Right renal pelvis (tissue), 4 donors: ENCODE results near the gene CH25H. TPM values are rescaled to one million over a fixed set of nuclear protein-coding genes. Genes with fewer than 3 reads are reported as not detected.
"Not testable (repeated sequence)": the region's sequence is repeated elsewhere in the genome, so short reads cannot be mapped to it uniquely, and the experiment has no call there.

Source experiments
- DNase-seq, 4 donors: peaks; one replicate each; pipeline ENCODE4 v3.0.0-alpha.2; 2013; ENCODE audit warnings: low read depth in 4 of 4, low spot score in 3 of 4, missing footprints in 1 of 4
- polyA plus RNA-seq, 4 donors: library from polyadenylated mRNA; unstranded; fragments of 120-200 nt; gene quantifications; one replicate each; pipeline ENCODE4 v1.2.1, GENCODE V29; 2013; ENCODE audit not compliant: insufficient read length in 4 of 4

Gene CH25H
- polyA plus RNA-seq, 4 donors, result 0.15 to 0.18 (median 0.16) TPM; not detected in 1

DNA sequence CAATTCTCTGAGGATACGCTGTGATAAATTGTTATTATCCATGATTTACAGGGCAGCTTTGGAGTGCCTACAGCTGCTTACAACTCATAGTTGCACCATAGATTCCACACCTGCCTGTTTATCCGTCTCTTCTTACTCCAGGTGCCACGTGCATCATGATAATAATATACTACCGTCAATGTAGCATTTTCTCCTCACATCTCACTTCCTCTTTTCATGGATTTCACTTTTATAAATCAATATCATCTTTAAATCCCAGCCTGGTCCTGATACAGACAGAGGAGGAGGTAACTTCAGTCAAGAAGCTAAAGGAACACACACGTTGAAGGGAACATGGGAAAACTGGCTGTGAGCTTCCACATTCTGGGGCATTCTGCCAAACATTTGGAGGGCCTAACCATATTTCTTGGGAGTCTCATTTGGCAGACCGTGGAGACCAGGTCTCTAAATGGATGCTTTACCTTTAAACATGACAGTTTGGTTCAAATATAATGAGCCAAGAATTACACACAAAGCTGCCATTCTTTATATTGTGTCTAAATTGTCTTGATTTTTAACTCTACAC, 2.4 kb downstream of the CH25H start:
- no peak for DNase-seq

DNA sequence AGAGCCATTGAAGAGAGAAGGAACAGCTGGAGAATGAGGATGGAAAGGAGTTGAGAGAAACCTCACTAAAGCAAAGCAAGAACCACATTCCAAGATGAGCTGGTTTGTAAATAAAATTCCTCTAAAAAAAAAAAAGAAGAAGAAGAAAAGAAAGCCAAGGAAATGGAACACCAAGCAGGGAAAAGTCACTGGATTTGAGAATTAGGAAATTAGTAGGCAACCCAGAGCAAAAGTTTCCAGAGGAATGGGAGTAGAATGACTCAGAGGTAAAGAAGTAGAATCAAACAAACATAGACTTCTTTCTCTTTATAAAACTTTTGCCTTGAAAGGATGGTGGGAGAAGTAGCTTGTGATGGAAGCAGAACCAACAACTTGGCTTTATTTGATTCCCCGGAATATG, 3.9 kb downstream of the CH25H start:
- DNase-seq, result no peak

DNA sequence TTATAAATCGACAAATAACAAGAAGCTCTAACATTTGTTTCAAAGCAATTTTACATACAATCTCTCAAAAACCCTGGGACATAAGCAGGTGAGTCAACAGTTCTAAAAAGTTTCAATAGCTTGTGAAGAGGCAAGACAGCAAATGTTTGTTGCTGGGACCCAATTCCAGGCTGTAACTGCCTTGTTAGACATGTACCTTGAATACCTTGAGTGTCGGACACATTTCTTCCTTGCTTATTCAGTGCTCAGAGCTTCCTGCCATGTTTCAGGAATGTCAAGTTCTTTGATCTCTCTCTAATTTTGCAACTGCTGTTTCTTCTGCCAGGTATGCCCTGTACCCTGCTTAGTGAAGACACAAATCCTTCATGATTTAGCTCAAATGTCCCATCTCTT, 5.1 kb downstream of the CH25H start:
- no peak for DNase-seq

DNA sequence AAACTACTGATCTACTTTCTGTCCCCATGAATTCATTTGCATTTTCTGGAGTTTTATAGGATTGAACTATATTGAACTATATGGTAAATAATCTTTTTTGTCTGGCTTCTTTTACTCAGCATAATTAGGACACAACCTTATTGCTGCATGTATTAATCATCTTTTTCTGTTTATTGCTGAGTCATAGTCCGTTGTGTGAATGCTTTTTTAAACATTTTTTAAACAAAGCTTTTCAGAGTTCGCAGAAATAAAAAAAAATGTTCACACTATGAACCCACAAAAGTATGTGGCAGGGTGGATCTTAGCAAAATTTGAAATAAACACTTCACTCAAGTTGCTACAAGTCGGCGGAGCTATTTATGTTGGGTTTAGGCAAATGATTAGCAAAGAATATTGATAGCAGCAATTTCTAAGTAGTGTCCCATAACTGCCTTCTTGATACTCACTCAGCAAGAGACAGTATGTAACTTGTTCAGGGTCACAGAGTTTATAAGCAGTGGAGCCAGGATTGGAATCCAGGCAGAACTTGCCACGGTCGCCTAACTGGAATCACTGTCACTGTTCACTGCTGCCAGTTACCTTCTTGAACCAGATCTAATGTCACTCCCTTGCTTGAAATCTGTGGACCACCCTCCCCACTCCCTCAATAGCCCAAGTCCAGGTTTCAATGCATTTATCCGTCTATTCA, 5.6 kb downstream of the CH25H start:
- DNase-seq, result no peak

DNA sequence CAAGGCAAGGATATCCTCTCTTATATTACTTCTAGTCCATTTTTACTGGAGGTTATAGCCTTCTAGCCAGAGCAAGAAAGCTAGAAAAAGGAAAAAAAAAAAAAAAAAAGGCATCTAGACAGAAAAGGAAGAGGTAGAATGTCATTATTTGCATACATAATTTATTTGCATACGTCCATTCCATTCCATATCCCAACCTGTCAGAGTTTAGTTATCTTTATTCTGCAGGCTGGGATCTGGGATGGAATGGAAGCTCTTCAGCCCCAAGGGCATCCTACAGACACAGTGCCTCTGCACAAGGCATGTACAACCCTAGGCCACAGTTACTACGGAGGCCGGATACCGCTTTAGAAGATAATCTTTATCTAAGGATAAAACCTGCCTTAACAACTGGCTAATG, 9.6 kb downstream of the CH25H start:
- no peak for DNase-seq

GRCh38 chr10:89191301-89191700, 15.8 kb downstream of the CH25H start:
- DNase-seq, result not testable (repeated sequence)

- no peak for DNase-seq
Measured at GRCh38 chr10:89189211-89189734, 17.8 kb downstream of the CH25H start.

DNA sequence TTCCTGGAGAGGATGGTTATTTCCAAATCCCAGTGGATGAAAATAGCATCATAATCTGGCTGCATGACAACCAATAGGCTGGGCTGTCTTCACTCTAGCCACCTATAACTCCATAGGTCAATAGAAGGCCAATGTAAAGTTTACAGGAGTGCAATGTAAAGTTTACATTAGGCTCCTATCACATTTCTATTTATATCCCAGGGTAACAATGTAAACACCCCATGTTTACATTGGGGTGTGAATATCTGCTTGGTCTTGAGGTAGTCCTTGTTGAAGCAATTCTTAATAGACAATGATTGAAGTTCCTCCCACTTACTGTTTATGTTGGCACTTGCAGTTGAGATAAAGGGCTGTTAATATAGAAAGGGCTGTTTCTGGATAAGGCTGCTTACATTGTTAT, 21.5 kb downstream of the CH25H start:
- no peak for DNase-seq

DNA sequence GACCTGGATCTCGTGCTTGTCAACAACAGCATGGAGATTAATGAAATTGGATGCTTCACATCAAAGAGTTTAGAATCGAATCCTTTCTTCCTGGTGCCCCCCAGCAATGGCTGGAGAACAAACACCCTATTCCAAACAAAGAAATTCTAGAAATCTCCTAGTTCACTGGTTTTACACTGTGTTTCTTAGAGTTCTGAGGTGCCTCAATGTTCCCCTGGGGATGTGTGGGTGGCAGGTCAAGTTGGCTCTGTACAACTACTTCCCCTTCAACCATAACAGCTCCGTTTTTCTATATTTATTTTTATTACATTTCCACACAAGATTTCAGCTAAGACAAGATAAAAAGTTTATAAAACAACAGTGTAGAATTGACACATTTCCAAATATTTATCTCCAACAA, 22.5 kb downstream of the CH25H start:
- DNase-seq, result no peak

DNA sequence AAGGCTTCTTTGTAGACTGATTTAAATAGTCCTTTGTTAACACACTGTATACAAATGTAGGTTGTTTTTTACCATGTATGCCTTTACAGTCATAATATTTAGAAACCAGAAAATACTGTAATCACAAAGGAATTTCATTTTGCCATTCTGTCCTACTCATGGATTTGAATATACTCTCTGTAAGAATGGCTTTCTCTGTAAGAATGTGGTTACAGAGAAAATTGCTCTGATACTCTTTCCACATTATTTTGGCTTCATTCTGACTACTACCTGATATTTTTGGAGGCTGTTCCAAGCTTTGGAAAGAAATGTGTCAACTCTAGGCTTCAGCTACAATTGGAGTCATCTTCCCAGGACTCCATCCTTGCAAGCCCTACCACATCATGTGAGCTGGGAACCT, 23.5 kb downstream of the CH25H start:
- DNase-seq, result no peak

GRCh38 chr10:89182894-89183293, 24.2 kb downstream of the CH25H start:
- DNase-seq, result no peak

DNA sequence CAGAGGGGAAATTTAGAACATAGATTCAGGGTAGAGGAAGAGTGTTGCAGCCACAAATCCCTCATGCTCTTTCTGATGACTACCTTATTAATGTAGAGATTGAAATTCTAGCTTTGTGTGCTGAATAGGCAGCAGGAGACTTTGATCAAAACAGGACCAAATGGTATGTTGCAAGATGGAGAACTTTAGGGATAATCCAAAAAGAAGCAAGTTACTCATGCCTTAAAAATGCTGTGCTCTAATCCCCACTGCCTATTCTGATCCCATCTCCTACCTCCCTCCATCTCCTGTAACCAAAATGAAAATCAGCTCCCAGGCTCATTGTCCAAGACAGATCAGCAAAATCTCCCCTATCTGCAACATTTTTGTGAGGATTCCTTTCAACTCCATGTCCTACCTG, 31.3 kb downstream of the CH25H start:
- DNase-seq, result no peak

DNA sequence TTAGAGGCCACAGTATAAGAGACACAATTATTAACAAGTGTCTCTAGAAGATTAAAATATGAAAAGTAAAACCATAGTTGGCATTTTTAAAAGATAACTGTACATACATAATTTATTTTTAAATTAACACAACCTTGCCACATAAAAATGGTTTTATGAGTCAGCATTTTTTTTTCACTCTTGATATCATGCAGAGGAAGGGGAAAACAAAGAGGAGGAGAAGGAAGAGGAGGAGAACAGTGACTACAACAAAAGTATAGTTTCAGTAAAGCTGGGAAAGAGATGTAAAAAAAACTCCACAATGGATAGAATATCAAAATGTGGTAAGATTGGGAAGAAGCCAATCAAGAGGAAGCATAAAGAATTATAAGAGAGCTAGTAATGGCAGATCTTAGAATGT, 34.0 kb downstream of the CH25H start:
- no peak for DNase-seq

GRCh38 chr10:89171996-89172395, 35.1 kb downstream of the CH25H start:
- DNase-seq, result no peak

GRCh38 chr10:89171263-89171872, 35.7 kb downstream of the CH25H start:
- DNase-seq, result no peak

DNA sequence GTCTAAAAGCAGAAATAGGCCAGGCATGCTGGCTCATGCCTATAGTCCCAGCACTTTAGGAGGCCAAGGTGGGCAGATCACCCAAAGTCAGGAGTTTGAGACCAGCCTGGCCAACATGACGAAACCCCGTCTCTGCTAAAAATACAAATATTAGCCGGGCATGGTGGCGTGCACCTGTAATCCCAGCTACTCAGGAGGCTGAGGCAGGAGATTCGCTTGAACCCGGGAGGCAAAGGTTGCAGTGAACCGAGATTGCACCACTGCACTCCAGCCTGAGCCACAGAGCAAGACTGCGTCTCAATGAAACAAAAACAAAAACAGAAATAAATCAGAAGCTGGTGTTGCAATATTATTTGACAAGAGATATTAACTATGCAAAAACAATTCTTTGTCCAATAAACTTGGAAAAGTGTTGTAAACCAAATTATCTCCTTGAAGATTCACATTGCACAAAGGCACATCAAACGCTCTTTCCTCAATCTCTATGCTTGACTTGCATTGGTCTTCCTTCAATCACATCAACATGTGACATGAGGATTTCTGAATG, 38.7 kb downstream of the CH25H start:
- DNase-seq, result not testable (repeated sequence)

DNA sequence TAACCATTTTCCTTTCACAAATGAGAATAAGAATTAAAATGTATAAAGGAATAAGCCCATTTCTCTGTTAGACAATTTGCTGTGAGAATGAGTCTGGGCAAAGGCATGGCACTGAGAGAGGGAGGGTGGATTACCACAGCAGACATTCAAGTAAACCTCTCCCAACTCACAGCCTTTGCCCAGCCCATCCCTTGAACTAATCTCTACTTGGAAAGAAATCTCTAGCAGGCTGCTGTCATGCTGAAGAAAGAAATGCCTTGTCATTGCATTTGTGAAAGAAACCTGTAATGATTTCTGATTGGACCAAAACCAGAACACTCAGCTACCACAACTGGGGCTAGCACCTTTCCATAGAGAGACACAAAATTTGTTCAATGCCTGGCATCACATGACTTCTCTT, 39.2 kb downstream of the CH25H start:
- no peak for DNase-seq

- DNase-seq, result no peak
Measured at GRCh38 chr10:89165923-89166322, 41.2 kb downstream of the CH25H start.

DNA sequence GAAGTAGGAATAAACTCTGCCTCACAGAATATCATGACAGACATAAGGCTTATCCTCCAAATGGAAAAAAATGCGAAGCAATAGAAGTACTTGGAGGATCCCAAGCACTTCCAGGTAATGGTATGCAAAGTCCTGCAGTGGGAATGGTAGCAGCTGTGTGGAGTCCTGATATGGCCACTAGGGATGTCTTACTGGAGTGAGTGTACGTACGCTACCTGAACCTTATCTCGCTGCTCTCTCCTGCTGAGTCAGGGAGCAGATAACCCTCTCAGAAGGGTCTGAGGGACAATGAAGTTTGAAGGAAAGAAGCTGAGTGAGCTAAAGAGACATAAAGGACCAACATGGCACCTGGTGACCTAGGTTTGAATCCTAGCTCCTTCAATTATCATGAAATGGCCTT, 42.2 kb downstream of the CH25H start:
- no peak for DNase-seq

- no peak for DNase-seq
Measured at GRCh38 chr10:89164080-89164479, 43.0 kb downstream of the CH25H start.

DNA sequence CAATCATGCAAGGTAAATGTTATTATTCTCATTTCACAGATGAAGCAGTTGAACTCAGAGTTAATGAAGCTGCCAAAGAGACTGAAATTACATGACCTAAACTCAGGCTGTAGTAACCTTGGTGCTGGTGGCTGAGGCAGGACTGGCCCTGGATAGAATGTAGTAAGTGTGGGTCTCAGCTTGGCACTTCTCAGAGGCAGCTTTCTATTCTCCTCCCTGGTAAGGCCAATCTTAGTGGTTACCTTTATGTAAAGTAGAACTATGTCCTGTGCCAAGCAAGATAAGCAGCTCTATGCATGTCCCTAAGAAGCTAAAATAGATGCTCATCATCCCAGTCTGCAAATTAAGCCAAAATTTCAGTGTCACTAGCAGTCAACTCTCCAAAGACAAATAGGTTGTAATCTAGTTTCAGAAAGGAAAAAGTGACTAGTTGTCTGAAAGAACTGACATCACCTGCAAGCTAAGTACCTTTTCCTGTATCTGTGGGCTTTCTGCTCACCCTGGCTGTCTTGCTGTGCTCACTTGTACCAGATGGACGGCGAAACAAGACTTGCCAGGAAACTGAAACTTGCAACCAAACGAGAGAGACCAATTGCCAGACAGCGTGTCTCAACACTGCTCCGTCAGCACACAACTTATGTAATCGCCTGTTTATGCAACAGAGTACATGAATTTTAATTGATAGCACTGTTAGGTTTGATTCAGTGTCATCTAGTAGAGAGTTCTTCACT, 43.7 kb downstream of the CH25H start:
- DNase-seq, result no peak
